GM15510 (cell line): ENCODE results near the gene ZNF750.

Experiments used
- POLR2A ChIP-seq: IDR thresholded peaks from 3 replicates; pipeline ENCODE4 v1.6.1; 2011; ENCODE audit warnings: borderline replicate concordance; ENCODE audit not compliant: insufficient read length; ENCODE audit errors: extremely low read depth

Gene ZNF750

DNA sequence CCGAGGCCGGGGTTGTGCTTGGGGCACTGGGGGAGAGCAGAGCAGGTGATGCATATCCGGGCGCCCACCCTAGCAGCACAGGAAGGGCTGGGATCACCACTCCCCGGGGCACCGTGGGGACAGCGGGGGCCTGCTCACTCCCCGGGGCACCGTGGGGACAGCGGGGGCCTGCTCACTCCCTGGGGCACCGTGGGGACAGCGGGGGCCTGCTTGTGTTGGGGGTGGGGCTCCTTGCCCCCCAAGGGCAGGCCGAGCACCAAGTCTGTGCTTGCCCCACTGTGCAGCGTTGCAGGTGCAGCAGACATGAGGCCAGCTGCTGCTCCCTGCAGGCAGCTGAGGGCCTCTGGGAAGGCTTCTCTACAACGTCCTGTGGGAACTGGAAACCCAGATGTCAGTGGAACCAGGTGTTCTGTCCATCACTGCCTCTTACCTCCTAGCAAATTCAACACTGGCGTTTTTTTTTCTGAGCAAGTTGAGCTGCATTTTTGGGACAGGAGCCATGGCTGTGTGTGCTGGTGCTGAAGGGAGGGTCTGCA is 25.0 kb upstream of the ZNF750 start:
- TF ChIP-seq POLR2A = no peak

DNA sequence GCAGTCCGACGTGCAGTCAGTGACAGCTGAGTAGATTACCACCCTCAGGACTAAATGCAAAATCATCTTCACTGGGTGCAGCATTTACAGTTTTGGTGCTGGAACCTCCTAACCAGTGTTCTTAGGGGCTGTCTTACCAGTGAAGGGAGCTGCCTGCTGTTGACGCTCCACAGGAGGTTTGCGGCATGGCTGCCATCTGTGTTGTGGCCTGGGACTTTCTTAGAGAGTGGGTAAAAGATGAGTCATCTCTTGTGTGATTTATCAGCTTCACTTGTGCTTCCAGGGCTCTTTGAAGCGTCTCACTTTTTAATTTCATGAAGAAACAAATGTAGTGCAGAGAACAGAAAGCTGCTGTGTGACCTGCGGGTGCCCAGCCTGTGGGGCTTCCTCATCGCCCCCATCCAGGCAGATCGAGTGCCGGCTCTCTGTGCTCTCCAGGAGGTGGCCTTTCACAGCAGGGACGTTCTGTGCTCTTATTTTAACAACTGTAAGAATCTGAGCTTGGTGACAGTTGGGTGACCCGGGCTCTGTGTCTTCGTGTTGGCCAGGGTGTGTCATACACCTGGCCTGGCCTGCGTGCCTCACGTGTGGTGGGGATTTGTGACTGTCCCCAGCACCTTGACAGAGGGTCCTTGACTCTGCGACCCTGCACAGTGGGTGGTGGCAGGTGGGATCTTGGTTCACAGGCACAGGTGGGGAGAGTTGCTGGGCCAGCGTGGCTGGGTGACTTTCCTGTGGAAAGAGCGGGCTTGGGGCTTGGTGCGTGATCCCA is 24.3 kb upstream of the ZNF750 start:
- TF ChIP-seq POLR2A = no peak

DNA sequence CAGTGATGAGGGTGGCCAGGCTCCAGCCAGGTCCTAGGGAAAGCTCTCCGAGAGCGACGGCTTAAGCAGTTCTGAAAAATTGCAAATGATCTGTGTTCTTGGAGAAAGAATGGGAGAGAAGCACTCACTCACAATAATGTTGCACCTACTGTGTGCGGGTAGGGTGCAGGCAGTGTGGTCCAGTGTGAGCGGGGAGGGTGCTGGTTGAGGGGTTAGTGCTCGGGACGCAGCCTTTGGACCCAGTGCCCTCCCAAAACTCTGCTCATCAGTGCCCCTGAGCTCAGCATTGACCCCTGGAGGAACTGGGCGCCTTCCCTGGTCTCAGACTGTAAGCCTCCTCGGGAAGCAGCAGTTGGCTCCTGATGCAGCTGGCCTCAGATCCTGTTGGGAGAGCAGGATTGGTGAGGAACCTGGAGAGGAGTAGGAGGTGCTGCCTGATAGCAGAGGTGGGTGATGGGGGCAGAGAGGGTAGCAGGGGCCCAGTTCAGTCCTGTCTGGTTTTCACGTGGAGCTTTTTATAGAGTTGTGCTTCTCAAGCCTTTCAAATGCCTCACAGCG is 23.6 kb upstream of the ZNF750 start:
- no peak for TF ChIP-seq POLR2A

DNA sequence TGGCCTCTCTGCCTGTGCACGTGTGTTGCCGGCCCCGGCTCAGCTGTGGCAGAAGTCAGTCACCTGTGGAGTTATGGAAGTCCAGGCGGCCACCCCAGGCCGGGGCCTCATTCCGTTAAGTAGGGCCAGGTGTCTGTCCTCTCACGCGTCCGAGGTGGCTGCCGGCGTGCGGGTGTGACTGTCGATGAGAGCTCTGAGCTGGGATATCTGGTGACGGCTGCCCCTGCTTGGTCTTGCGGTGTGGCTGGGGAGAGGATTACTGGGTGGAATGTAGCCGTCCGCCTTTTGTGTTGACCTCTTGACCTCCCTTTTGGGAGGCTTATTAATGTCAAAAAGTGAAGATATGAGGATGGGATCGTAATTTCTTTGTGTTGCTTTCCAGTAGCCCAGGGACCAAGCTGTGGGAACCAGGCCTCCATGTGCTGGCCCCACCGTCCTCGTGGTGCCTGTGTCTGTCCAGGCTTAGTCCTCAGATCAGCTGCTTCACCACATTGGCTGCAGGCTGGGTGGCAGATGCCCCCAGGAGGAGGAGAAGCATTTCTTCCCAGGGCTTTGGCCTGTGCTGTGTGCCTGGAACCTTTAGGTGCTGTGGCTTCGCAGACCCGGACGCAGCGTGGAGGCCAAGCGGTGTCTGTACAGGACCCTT is 23.0 kb upstream of the ZNF750 start:
- TF ChIP-seq POLR2A = no peak

DNA sequence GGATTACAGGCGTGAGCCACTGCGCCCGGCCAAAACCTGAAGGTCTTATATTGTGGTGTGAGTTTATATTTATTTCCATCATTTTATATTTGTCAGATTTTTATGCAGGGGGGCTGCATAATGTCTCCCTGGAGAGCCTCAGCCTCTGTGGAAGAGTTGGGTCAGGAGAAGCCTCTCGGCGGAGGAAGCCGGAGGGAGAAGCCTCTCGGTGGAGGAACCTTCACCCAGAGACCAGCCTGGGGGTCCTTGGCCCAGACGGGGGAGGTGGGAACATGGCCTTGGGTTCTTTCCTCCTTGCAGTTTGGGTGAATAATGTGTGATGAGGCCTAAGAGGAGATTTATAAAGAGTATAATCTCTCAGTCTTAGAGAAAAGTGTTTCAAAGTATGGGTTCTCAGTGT is 22.4 kb upstream of the ZNF750 start:
- no peak for TF ChIP-seq POLR2A

DNA sequence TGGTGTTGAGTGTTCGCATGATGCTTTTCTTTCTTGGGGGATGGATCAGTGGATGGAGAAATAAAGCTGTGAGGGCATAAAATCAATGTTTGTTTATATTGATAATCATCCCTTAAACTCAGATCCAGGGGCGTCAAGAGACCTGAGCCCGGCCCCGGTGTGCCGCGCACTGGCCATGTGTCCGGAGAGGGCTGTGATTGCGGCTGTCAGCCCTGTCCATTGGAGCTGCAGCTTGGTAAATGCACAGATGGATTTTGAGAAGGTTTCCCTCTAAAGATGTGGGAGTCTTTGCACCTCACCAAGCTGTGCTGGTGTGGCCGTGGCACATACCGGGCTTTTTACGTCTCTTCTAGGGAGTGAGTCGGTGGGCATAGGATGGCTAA is 21.6 kb upstream of the ZNF750 start:
- TF ChIP-seq POLR2A = no peak

DNA sequence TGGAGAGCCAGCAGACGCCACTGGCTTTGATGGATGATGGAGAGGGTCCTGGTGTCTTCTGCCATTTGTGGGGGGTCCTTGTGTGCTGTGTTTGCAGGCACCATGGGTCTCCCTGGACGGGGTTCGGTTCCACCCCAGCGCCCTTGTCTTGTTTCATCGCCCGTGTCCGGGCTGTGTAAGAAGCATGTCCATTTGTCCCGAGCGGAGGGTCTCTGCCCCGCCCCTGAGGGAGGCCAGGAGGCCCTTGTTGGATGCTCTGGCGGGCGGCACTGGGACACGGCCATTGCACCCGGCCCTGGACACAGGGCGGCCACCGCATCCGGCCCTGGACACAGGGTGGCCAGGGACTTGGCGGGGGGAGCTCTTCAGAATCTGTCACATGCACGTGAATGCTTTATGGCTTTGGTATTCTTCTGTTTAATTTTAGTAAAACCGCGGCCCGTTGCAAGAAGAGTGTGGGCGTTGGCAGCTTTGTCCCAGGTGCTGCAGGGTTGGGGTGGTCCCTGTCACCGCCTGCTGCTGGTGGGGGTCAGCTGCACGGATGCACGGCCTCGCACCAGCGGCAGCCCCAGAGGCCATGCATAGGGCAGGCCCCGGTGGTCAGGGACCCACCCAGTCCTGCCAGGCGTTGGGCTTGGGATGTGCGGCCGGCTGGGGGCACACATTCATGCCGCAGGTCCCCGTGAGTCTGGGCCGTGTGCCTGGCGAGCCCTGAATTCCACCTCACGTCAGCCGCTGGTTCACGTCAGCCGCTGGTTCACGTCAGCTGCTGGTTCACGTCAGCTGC is 21.0 kb upstream of the ZNF750 start:
- TF ChIP-seq POLR2A = no peak

DNA sequence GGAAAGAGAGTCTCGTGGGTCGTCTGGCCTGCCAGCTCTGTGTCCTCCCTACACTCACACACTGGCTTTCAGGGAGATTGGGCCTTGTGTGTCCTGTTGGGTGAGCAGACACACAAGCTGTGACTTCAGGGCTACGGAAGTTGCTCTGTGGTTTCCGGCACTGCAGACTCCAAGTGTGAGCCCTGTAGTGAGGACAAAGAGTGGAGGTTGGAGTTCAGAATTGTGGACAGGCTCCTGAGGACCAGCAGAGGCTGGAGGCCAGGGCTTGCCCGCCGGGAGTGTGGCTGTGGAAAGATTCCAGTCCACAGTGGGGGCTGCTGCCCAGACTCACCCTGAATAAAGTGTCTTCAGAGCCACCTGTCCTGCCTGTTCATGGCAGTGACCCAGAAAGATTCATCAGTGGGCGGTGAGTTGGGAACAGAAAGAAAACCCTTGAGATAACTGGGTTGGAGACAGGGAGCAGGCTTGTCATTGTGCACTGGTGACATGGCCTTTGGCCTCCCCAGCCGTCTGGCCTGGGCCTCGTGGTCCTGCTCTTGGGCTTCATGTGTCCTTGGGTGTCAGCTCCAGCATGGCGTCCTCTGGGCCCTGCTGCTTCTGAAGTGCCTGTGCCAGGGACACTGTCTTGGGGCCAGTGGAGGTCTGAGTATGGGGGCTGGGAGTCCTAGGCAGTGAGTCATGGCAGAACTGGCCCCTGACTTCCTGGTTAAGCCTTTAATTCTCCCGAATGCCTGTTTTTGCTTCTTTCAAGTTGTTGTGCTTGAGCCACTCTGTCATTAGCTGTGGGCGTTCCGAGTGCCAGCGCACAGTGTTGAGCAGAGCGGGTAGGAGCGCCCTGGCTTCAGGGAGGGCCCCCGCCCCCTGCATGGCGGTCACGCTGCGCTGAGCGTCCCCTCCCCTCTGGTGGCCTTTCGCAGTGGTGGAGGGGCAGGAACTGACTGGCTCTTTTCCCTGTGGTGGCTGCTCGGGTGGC is 19.9 kb upstream of the ZNF750 start:
- no peak for TF ChIP-seq POLR2A

DNA sequence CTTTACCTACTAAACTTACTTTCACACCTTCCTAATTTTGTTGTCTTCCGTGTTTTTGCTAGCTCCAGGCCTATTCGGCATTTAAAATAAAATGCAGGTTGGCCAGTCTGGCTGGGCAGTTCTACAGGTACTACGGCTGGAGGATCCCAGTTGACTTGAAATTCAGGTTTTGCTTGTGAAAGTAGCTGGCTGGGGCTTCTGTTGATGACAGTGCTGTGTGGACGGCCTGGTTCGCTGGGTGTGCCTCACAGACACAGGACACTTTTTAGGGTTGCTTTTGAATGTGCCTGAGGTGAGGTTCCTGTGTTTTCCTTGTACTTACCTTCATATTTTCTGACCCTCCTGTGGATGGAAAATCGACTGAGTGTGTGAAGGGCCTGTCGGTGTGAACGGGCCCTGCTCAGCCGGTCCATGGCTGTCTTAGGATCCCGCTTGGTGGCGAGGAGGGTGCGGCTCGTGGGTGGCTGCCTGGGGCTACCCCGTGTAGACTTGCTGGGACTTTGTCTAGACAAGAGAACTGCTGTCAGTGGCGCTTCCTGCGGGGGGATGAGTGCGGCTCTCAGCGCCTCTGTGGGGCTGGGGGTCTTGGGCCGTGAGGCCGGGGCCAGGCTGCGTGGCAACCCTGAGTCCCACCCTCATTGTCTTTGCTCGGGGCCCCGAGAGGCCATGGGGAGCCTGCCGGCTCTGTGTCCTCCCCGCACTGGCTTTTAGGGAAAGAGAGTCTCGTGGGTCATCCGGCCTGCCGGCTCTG is 18.7 kb upstream of the ZNF750 start:
- no peak for TF ChIP-seq POLR2A

DNA sequence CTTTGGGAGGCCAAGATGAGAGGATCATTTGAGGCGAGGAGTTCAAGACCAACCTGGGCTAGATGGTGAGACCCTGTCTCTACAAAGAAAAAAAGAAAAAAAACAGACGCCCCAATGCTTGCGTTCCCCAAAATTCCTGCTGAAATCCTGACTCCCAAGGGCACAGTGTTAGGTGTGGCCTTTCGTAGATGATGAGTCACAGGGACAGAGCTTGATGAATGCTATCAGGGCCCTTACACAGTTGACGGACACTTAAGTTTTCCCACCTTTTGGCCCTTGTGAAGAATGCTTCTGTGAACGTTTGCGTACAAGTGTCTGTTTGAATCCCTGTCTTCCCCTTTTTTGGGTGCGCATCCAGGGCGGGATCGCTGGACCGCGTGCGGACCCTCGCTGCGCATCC is 16.5 kb upstream of the ZNF750 start:
- no peak for TF ChIP-seq POLR2A

DNA sequence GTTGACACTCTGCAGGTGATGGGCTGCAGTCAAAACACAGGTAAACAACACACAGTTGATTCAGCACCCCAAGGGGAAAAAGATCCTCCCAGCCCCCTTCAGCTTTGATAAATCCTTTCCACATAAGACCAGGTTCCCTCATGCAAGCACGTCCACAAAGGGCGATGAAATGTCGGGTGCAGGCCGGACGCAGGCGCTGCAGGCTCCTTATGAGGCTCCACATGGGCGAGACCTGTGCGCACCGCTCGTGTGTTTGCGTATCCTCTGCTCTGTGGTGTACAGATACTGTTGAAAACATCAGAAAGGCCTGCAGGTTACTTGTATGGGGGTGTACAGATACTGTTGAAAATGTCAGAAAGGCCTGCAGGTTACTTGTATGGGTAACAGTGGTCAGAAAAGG is 14.4 kb upstream of the ZNF750 start:
- TF ChIP-seq POLR2A = no peak

DNA sequence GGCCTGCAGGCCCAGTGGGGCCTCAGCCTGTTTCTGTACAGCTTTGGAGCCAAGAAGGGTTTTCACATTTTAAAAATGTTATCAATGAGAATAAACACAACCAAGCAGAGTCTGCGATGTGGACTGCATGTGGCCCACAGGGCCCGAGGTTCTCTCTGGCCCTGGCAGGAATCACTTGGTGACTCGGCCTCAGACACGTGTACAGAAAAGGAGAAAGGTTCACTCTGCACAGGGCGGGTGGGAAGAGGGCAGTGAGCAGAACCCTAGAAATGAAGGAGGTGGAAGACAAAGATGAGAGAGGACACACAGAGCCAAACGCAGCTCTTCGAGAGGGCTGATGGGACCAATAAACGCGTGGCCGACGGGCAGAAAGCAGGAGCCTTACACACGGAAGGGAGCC is 11.6 kb upstream of the ZNF750 start:
- TF ChIP-seq POLR2A = no peak
